IMR-90 (cell line): ENCODE data around the gene ATP13A5. TPM values are rescaled to one million over a fixed set of nuclear protein-coding genes. Genes with fewer than 3 reads are reported as not detected.

Experiments used
- ATAC-seq: fragments of 200-7000 bp; cut with Tn5 transposase; 2 replicates; pipeline ENCODE4 v1.9.1; 2020; ENCODE audit warnings: low read depth, mild to moderate bottlenecking, moderate library complexity
- BruUV-seq: library from RNA; stranded (reverse); fragments of 400-500 nt; replicated peaks from 2 replicates; lab custom pipeline; 2021; lab: Mats Ljungman, UMichigan
- CTCF ChIA-PET: fragments of 300-600 bp; formaldehyde crosslinking; extraction: SDS; loops from one replicate; lab custom pipeline; 2021; ENCODE audit warnings: antibody characterized with exemption; lab: Yijun Ruan, JAX
- POLR2A ChIA-PET: fragments of 300-600 bp; sonication (Branson Sonifier 250); formaldehyde crosslinking; loops from one replicate; lab custom pipeline; 2022; ENCODE audit warnings: antibody characterized with exemption; ENCODE audit not compliant: unreplicated experiment; lab: Charles Lee
- DNase-seq: peaks from one replicate; pipeline ENCODE4 v3.0.0; 2013
- H2AFZ ChIP-seq: replicated peaks from 2 replicates; pipeline ENCODE3; 2013; ENCODE audit warnings: low read length, mild to moderate bottlenecking; ENCODE audit not compliant: poor library complexity
- H2AK5ac ChIP-seq: 2 replicates; pipeline ENCODE4 v1.6.1; 2013; ENCODE audit warnings: low read depth, low read length, inconsistent platforms
- H2AK9ac ChIP-seq: replicated peaks from 2 replicates; pipeline ENCODE3; 2013; ENCODE audit warnings: mild to moderate bottlenecking, low read depth, low read length, moderate library complexity; ENCODE audit not compliant: poor library complexity
- H2BK120ac ChIP-seq: 2 replicates; pipeline ENCODE4 v1.6.1; 2013; ENCODE audit warnings: low read depth, low read length, inconsistent platforms
- H2BK15ac ChIP-seq: 3 replicates; pipeline ENCODE4 v1.6.1; 2013; ENCODE audit warnings: low read depth, low read length, inconsistent platforms
- H2BK20ac ChIP-seq: 2 replicates; pipeline ENCODE4 v1.6.1; 2013; ENCODE audit warnings: low read depth, mild to moderate bottlenecking, inconsistent platforms, low read length, moderate library complexity
- H2BK5ac ChIP-seq: 2 replicates; pipeline ENCODE4 v1.6.1; 2013; ENCODE audit warnings: mild to moderate bottlenecking, low read depth, low read length, inconsistent platforms; ENCODE audit not compliant: poor library complexity, severe bottlenecking
- H3K14ac ChIP-seq: replicated peaks from 2 replicates; pipeline ENCODE4 v1.6.1; 2013; ENCODE audit warnings: low read depth, low read length, inconsistent platforms
- H3K18ac ChIP-seq: 2 replicates; pipeline ENCODE4 v1.6.1; 2013; ENCODE audit warnings: low read depth, low read length, control low read depth
- H3K23ac ChIP-seq: 2 replicates; pipeline ENCODE4 v1.6.1; 2013; ENCODE audit warnings: low read depth, low read length, inconsistent platforms
- H3K27ac ChIP-seq: 2 replicates; pipeline ENCODE4 v1.5.1; 2013; ENCODE audit warnings: mild to moderate bottlenecking, control low read depth, low read length; ENCODE audit not compliant: insufficient read depth
- H3K27me3 ChIP-seq: 2 replicates; pipeline ENCODE4 v1.6.1; 2013; ENCODE audit warnings: low read length; ENCODE audit not compliant: control insufficient read depth, insufficient read depth
- H3K36me3 ChIP-seq: 2 replicates; pipeline ENCODE4 v1.6.1; 2013; ENCODE audit warnings: low read length, mixed read lengths; ENCODE audit not compliant: control insufficient read depth, insufficient read depth
- H3K4ac ChIP-seq: 2 replicates; pipeline ENCODE4 v1.6.1; 2013; ENCODE audit warnings: low read depth, low read length, inconsistent platforms
- H3K4me1 ChIP-seq: 2 replicates; pipeline ENCODE4 v1.6.1; 2013; ENCODE audit warnings: low read length, mixed read lengths; ENCODE audit not compliant: control insufficient read depth, insufficient read depth
- H3K4me2 ChIP-seq: 2 replicates; pipeline ENCODE4 v1.6.1; 2013; ENCODE audit warnings: low read depth, mild to moderate bottlenecking, control low read depth, low read length, moderate library complexity
- H3K4me3 ChIP-seq: 2 replicates; pipeline ENCODE4 v1.5.1; 2013; ENCODE audit warnings: low read depth, mild to moderate bottlenecking, control low read depth, low read length, moderate library complexity; ENCODE audit not compliant: insufficient read depth
- H3K56ac ChIP-seq: 2 replicates; pipeline ENCODE4 v1.6.1; 2013; ENCODE audit warnings: low read length, inconsistent platforms; ENCODE audit not compliant: insufficient read depth; ENCODE audit errors: extremely low read depth
- H3K79me1 ChIP-seq, 2 experiments: 2 replicates each; pipeline ENCODE4 v1.6.1; 2013; ENCODE audit warnings: low read length in 2 of 2, inconsistent platforms in 1 of 2, low read depth in 1 of 2
- H3K9ac ChIP-seq: 2 replicates; pipeline ENCODE4 v1.6.1; 2013; ENCODE audit warnings: low read depth, low read length, control low read depth
- H3K9me1 ChIP-seq: 2 replicates; pipeline ENCODE4 v1.6.1; 2013; ENCODE audit warnings: low read length, inconsistent platforms; ENCODE audit not compliant: insufficient read depth
- H3K9me3 ChIP-seq: 2 replicates; pipeline ENCODE4 v1.6.1; 2013; ENCODE audit warnings: low read length; ENCODE audit not compliant: control insufficient read depth, insufficient read depth
- H4K20me1 ChIP-seq: 2 replicates; pipeline ENCODE4 v1.6.1; 2013; ENCODE audit warnings: low read length, inconsistent platforms; ENCODE audit not compliant: insufficient read depth
- H4K5ac ChIP-seq: 2 replicates; pipeline ENCODE4 v1.6.1; 2013; ENCODE audit warnings: mild to moderate bottlenecking, low read depth, low read length, control low read depth
- H4K8ac ChIP-seq, 2 experiments: 2 replicates each; pipeline ENCODE4 v1.6.1; 2013; ENCODE audit warnings: low read depth in 2 of 2, low read length in 2 of 2, control low read depth in 1 of 2, inconsistent platforms in 1 of 2
- H4K91ac ChIP-seq: 2 replicates; pipeline ENCODE4 v1.6.1; 2013; ENCODE audit warnings: low read depth, low read length, inconsistent platforms; ENCODE audit not compliant: insufficient read depth
- CEBPB ChIP-seq: IDR thresholded peaks from 2 replicates; pipeline ENCODE4 v1.6.1; 2012; ENCODE audit warnings: low read depth, low read length, improper control_type of control experiment
- CHD1 ChIP-seq: IDR thresholded peaks from 2 replicates; pipeline ENCODE4 v1.6.1; 2012; ENCODE audit warnings: low read depth, low read length, improper control_type of control experiment
- FOS ChIP-seq: fragments of 150-350 bp; IDR thresholded peaks from 2 replicates; pipeline ENCODE4 v1.6.1; 2016; ENCODE audit warnings: low read depth, low read length
- MAFK ChIP-seq: IDR thresholded peaks from 2 replicates; pipeline ENCODE4 v1.6.1; 2012; ENCODE audit warnings: low read depth, low read length, improper control_type of control experiment
- MAZ ChIP-seq: IDR thresholded peaks from 2 replicates; pipeline ENCODE4 v1.6.1; 2012; ENCODE audit warnings: low read depth, mild to moderate bottlenecking, low read length, improper control_type of control experiment, moderate library complexity, borderline replicate concordance
- MXI1 ChIP-seq: IDR thresholded peaks from 2 replicates; pipeline ENCODE4 v1.6.1; 2012; ENCODE audit warnings: low read depth, mild to moderate bottlenecking, low read length, moderate library complexity, borderline replicate concordance
- NFE2L2 ChIP-seq: fragments of 150-350 bp; IDR thresholded peaks from 2 replicates; pipeline ENCODE4 v1.6.1; 2016; ENCODE audit warnings: low read depth, mild to moderate bottlenecking, low read length
- POLR2A ChIP-seq: IDR thresholded peaks from 2 replicates; pipeline ENCODE4 v1.6.1; 2012; ENCODE audit warnings: mild to moderate bottlenecking, low read depth, low read length
- RCOR1 ChIP-seq: IDR thresholded peaks from 2 replicates; pipeline ENCODE4 v1.6.1; 2012; ENCODE audit warnings: mild to moderate bottlenecking, low read length, improper control_type of control experiment; ENCODE audit not compliant: insufficient replicate concordance
- SMC3 ChIP-seq: fragments of 150-350 bp; IDR thresholded peaks from 2 replicates; pipeline ENCODE4 v1.6.1; 2016; ENCODE audit warnings: low read depth, mild to moderate bottlenecking, antibody characterized with exemption, low read length, moderate library complexity
- WGBS, 2 experiments: methylation state at CpG; one replicate each; pipeline versions ENCODE4 v1.1.5 to v1.1.7; 2013; ENCODE audit warnings: missing lambda C conversion rate in 2 of 2; ENCODE audit not compliant: insufficient read length in 1 of 2; ENCODE audit errors: extremely low coverage in 2 of 2; 5-methylcytosine and 5-hydroxymethylcytosine counted together
- dilution Hi-C: fragments of 300-500 bp; cut with HindIII; formaldehyde crosslinking; loops from one replicate; pipeline ENCODE4 v1.14.3; 2018; ENCODE audit warnings: low sequenced_read_pairs; ENCODE audit not compliant: unreplicated experiment
- in situ Hi-C: fragments of 300-500 bp; cut with MboI; formaldehyde crosslinking; loops from 3 replicates; pipeline ENCODE4 v1.14.3; 2019; ENCODE audit warnings: low sequenced_read_pairs, inconsistent platforms, mixed read lengths
- intact Hi-C: fragments of 100-400 bp; cut with micrococcal nuclease; formaldehyde crosslinking; loops from 2 replicates; pipeline ENCODE4 v1.10.0; 2022
- polyA plus RNA-seq, 3 experiments: library from polyadenylated mRNA; depleted of rRNA; stranded (reverse); fragments of >200 nt; gene quantifications; 2 replicates each; pipeline ENCODE4 v1.2.3, GENCODE V29; 2012; ENCODE audit warnings: low replicate concordance in 1 of 3
- total RNA-seq: library from RNA; depleted of rRNA; stranded (reverse); fragments of >200 nt; gene quantifications from 2 replicates; pipeline ENCODE4 v1.2.3, GENCODE V29; 2012
- TF ChIP-seq, protein P1 (sequence below): fragments of 150-350 bp; IDR thresholded peaks from 2 replicates; pipeline ENCODE4 v1.6.1; 2017; ENCODE audit warnings: mild to moderate bottlenecking, antibody characterized with exemption, low read length, low read depth
- TF ChIP-seq, protein P2 (sequence below): fragments of 150-350 bp; IDR thresholded peaks from 2 replicates; pipeline ENCODE4 v1.6.1; 2016; ENCODE audit warnings: low read depth, mild to moderate bottlenecking, low read length, moderate library complexity, borderline replicate concordance

ATP13A5 gene
- total and polyA plus RNA-seq, 2 of the 4 experiments (the other 2 are of a cell fraction) = not detected

DNA sequence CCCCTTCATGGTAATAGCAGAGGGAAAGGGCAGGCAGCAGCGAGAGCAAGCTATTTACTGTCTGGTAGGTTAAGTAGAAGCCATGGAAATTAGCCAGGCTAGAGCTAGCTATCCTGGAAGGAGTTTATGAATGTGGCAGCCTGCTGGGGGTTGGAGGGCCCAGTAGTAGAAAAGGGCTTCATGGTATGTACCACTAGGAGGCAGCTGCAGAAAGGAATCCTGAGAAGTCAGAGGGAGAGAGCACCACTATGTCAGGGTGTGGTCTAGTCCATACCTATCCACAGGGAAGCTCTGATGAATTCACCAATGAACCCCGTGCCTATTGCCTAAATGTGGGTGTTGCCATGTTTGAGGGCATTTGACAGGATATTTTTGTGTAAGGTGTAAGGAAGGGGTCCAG, 82.6 kb downstream of the ATP13A5 start:
- no CpG with 5 or more reads among the region's 2 CpGs for WGBS, 2 experiments
- no peak overlapping the region for H4K5ac ChIP-seq

More for the DNA sequence above, 82.6 kb downstream of the ATP13A5 start:
- no peak overlapping the region for H2BK120ac ChIP-seq
- no peak overlapping the region for H3K56ac ChIP-seq
- no peak overlapping the region for H3K9ac ChIP-seq
- DNase-seq = no peak
- H4K91ac ChIP-seq = no peak overlapping the region
- H3K14ac ChIP-seq = no peak overlapping the region
- POLR2A ChIA-PET = no interaction called here
- no peak overlapping the region for H2BK5ac ChIP-seq
- CTCF ChIA-PET = no interaction called here
- no peaks in the 10 kb centered on the region for H3K79me1 ChIP-seq
- no peaks in the 10 kb centered on the region for H4K20me1 ChIP-seq
- in situ Hi-C loops (no loop called here), intact Hi-C loops (no loop called here), dilution Hi-C loops (no loop called here)
- no peaks in the 10 kb centered on the region for H3K27me3 ChIP-seq
- no peak overlapping the region for H2BK15ac ChIP-seq
- no peak overlapping the region for H3K4me2 ChIP-seq
- no peak overlapping the region for H3K4me3 ChIP-seq
- H3K23ac ChIP-seq = no peak overlapping the region
- no peak for ATAC-seq
- no peak overlapping the region for H3K27ac ChIP-seq
- no peak overlapping the region for H2AFZ ChIP-seq
- H3K9me1 ChIP-seq = no peaks in the 10 kb centered on the region
- TF ChIP-seq NFE2L2 = no peak
- TF ChIP-seq MXI1 = no peak
- TF ChIP-seq CHD1 = no peak
- TF ChIP-seq FOS = no peak
- TF ChIP-seq MAZ = no peak
- TF ChIP-seq, protein P1, sequence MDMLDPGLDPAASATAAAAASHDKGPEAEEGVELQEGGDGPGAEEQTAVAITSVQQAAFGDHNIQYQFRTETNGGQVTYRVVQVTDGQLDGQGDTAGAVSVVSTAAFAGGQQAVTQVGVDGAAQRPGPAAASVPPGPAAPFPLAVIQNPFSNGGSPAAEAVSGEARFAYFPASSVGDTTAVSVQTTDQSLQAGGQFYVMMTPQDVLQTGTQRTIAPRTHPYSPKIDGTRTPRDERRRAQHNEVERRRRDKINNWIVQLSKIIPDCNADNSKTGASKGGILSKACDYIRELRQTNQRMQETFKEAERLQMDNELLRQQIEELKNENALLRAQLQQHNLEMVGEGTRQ = no peak
- TF ChIP-seq CEBPB = no peak
- TF ChIP-seq, protein P2, sequence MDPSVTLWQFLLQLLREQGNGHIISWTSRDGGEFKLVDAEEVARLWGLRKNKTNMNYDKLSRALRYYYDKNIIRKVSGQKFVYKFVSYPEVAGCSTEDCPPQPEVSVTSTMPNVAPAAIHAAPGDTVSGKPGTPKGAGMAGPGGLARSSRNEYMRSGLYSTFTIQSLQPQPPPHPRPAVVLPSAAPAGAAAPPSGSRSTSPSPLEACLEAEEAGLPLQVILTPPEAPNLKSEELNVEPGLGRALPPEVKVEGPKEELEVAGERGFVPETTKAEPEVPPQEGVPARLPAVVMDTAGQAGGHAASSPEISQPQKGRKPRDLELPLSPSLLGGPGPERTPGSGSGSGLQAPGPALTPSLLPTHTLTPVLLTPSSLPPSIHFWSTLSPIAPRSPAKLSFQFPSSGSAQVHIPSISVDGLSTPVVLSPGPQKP = no peak
- TF ChIP-seq POLR2A = no peak
- no peak for TF ChIP-seq RCOR1
- no peak for TF ChIP-seq MAFK
- TF ChIP-seq SMC3 = no peak
- BruUV-seq = no TSS peak
- no peak overlapping the region for H4K8ac ChIP-seq
- no peak overlapping the region for H2AK9ac ChIP-seq
- no peaks in the 10 kb centered on the region for H3K4me1 ChIP-seq
- no peaks in the 10 kb centered on the region for H3K36me3 ChIP-seq
- no peak overlapping the region for H2BK20ac ChIP-seq
- peaks cover 10% of the 10 kb centered on the region for H3K9me3 ChIP-seq
- H3K18ac ChIP-seq = no peak overlapping the region
- no peak overlapping the region for H2AK5ac ChIP-seq
- H3K4ac ChIP-seq = no peak overlapping the region
